GM18868 (cell line): ENCODE results near the gene PSME1.

Source experiments
- ATAC-seq: cut with Tn5 transposase; IDR thresholded peaks from one replicate; pipeline ENCODE4 v1.9.1; 2021; ENCODE audit warnings: mild to moderate bottlenecking, moderate library complexity; ENCODE audit not compliant: unreplicated experiment

The PSME1 gene

DNA sequence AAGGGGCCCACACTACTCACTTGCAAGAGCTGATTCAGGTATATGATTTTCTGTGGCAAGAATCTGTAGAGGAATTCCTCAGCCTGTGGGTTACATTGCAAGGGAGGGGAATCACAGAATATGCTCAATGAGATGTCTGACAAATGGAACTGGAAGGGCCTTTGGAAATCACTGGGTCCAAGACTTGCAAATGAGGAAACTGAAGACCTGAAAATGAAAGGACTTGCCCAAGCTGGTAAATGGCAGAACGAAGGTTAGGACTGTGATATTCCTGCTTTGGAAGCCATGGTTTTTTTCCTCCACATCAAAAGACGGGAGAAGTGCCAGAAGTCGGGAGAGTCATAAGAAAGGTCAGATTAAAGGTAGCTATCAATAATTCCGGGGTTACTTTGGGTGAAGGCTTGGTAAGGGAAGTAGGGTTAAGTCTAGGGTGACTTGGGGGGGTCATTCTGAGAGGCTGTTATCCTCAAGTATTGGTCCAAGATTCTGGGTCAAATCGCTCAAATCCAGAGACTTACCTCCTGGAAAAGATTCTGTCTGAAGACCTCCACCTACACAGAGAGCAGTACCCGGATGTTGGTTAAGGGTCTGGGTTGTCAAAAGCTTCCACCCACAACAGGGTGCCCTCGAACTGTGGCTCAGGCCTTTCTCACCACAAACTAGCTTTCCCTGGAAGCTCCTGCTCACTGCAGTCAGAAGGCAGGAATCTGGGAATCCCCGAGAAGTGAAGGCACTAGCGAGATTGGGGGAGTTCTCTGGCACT is 9.9 kb downstream of the PSME1 start:
- ATAC-seq: no peak

DNA sequence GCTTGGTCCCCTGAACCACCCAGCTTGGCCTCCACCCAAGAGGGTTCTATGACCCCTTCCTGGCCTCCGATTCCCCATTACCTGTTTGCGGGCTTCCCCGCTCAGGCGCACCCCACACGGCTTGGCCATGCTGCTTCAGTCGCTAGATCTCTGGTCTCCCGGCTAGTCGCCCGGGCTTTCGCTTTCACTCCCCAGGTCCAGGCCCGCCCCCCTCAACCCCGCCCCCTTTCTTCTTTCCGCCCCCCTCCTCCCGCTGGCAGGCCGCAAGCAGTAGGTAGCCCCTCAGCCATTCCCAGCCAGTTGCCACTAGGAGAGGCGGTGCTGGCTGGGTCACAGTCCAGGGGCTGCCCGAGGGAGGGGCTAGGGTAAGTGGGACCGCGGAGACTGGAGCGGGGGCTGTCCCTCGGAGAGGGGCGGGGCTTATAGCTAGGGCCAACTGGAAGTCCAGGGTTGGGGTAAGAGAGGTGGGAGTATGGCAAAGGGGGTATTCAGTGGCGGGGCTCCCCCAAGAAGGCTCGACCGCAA is 10.5 kb downstream of the PSME1 start, which contains the start of gene PSME2:
TSS of gene PSME2 (minus strand) at position 158 of the 525 bp plus-strand sequence. CDS start at position 129, 29 bp downstream.
- ATAC-seq: peak; percentile 63

DNA sequence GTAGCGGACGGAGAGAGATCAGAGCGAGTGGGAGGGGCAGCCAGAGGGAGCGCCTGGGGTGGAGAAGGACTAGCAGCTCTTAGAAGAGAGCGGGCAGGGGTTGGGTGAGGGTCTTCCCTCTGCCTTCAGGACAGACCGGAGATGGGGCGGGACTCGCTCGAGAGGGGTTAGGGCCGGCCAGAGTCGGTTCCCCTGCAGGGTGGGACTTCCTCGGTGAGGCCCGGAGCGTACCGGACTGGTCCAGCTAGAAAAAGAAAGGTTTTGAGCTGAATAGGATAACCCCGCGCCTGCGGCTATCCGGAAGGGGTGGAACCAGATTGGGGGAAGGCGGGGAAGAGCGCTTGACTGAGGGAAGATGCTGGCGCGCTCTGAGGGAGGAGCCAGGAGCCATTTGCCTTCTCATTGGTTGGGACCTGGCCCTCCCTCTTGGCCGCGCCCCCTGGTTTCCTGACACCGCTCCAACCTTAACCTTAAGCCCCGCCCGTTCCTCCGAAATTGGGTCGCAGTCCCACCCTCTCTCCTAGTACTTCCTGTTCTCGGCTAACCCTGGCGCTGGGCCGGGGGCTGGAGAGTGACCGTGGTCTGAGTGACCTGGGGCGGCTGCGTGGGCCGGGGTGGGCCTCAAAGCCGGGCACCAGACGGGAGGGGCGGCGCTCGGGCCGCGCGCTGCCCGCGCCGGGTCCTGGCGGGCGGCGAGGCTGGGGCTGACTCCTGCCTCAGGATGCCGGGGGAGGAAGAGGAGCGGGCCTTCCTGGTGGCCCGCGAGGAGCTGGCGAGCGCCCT is 11.2 kb downstream of the PSME1 start, which contains the start of gene RNF31:
TSS of gene RNF31 (plus strand) at position 521 of the 783 bp plus-strand sequence. CDS start at position 722, 201 bp downstream.
- peak; percentile 83 for ATAC-seq

DNA sequence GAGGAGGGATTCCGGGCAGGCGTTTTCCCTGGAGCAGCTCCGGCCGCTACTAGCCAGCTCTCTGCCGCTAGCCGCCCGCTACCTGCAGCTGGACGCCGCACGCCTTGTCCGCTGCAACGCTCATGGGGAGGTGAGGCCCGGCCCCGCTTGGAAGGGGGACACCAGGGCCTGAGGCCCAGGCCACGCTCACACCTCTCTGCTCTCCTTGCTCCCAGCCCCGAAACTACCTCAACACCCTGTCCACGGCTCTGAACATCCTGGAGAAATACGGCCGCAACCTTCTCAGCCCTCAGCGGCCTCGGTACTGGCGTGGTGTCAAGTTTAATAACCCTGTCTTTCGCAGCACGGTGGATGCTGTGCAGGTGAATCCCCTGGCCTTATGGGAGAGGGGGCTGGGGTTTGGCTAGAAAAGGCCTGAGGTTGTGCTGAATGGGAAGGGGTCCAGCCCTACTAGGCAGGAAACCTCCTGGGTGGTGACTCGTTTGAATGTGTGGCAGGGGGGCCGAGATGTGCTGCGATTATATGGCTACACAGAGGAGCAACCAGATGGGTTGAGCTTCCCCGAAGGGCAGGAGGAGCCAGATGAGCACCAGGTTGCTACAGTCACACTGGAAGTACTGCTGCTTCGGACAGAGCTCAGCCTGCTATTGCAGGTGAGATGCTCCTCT is 11.9 kb downstream of the PSME1 start:
- ATAC-seq: no peak

DNA sequence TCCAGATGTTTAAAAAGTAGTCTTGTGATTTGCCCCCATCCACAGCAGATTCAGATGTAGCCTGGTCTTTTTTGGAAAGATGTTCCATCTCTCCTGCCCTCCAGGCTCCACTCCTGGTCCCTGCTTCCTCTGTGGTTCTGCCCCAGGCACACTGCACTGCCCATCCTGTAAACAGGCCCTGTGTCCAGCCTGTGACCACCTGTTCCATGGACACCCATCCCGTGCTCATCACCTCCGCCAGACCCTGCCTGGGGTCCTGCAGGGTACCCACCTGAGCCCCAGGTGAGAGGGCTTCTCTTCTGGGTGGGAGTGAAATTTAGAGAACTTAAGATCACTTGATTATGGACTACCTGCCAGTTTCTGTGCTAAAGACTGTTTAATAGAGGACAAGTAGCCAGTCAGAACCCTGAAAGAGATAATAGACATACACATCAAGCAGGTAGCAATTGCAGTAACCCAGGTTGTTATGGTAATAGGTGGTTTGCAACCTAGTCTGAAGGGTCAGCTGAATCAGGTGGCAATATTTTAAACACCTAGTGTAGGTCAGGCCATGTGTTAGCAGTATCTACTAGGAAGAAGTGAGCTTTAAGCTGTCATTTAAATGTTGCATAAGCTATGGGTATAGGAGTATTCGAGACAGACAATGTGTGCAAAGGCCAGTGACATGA is 13.4 kb downstream of the PSME1 start:
- no peak for ATAC-seq

DNA sequence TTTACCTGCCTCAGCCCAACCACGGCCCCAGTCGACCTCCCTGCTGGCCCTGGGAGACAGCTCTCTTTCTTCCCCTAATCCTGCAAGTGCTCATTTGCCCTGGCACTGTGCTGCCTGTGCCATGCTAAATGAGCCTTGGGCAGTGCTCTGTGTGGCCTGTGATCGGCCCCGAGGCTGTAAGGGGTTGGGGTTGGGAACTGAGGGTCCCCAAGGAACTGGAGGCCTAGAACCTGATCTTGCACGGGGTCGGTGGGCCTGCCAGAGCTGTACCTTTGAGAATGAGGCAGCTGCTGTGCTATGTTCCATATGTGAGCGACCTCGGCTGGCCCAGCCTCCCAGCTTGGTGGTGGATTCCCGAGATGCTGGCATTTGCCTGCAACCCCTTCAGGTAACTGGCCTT is 14.1 kb downstream of the PSME1 start:
- ATAC-seq: no peak

DNA sequence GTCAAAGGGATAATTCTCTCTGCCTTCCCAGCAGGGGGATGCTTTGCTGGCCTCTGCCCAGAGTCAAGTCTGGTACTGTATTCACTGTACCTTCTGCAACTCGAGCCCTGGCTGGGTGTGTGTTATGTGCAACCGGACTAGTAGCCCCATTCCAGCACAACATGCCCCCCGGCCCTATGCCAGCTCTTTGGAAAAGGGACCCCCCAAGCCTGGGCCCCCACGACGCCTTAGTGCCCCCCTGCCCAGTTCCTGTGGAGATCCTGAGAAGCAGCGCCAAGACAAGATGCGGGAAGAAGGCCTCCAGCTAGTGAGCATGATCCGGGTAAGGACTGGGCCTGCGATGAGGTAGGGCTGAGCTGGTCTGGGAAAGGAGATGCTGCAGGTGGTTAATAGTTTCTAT is 14.6 kb downstream of the PSME1 start:
- ATAC-seq: no peak

DNA sequence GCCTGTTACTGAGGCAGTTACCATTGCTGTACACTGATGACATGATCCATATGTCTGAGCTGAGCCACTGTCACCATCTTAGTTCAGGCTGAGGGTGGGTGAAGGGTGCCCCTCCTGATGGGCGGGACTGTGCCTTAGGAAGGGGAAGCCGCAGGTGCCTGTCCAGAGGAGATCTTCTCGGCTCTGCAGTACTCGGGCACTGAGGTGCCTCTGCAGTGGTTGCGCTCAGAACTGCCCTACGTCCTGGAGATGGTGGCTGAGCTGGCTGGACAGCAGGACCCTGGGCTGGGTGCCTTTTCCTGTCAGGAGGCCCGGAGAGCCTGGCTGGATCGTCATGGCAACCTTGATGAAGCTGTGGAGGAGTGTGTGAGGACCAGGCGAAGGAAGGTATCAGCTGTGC is 15.0 kb downstream of the PSME1 start:
- ATAC-seq: no peak

DNA sequence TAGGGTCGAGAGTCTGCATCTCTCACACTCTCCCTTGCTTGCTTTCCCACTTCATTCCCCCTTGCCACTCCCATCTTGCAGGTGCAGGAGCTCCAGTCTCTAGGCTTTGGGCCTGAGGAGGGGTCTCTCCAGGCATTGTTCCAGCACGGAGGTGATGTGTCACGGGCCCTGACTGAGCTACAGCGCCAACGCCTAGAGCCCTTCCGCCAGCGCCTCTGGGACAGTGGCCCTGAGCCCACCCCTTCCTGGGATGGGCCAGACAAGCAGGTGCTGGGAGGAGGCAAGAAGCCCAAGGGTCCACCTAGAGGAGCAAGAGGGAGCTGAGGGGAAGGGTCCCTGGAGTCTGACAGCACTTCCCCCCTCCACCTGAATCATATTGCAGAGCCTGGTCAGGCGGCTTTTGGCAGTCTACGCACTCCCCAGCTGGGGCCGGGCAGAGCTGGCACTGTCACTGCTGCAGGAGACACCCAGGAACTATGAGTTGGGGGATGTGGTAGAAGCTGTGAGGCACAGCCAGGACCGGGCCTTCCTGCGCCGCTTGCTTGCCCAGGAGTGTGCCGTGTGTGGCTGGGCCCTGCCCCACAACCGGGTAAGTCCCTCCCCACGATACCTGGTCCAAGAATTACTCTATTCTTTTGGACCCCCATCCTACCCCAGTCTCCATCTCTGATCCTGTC is 15.5 kb downstream of the PSME1 start:
- no peak for ATAC-seq

DNA sequence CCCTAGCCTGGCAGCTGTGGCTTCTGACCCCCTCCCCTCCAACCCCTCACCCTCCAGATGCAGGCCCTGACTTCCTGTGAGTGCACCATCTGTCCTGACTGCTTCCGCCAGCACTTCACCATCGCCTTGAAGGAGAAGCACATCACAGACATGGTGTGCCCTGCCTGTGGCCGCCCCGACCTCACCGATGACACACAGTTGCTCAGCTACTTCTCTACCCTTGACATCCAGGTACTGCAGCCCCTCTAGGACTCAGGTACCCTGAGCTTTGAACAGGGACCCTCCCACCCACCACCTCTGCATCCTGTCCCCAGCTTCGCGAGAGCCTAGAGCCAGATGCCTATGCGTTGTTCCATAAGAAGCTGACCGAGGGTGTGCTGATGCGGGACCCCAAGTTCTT is 19.1 kb downstream of the PSME1 start:
- no peak for ATAC-seq

DNA sequence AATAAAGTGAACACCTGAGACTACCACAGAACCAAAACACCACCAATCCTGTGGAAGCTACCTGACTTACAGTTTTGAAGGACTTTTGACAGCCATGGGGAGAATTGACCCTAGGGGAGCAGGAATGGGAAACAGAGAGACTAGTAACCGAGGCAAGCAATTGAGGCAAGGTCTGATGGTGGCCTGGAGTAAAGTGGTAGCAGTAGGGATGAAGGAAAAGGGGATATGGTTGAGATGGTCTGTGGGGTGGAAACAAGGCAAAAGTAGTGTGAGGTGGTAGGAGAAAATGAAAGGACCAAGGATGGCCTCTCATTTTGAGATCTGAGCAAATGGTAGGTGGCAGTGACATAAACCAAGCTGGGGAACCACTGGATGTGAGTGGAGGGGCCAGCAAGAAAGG is 20.8 kb downstream of the PSME1 start:
- ATAC-seq: no peak

DNA sequence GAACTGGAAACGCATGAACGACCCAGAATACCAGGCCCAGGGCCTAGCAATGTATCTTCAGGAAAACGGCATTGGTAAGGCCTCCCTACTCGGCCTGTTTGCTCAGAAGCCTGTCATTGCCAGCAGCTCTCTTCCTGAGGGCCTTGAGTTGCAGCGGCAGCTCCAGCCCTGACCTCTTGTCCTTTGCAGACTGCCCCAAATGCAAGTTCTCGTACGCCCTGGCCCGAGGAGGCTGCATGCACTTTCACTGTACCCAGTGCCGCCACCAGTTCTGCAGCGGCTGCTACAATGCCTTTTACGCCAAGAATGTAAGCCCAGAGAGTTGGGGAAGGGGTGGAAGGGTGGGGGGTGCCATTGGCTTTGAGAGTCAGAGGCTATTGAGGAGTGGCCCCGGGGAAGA is 21.3 kb downstream of the PSME1 start:
- ATAC-seq: no peak

DNA sequence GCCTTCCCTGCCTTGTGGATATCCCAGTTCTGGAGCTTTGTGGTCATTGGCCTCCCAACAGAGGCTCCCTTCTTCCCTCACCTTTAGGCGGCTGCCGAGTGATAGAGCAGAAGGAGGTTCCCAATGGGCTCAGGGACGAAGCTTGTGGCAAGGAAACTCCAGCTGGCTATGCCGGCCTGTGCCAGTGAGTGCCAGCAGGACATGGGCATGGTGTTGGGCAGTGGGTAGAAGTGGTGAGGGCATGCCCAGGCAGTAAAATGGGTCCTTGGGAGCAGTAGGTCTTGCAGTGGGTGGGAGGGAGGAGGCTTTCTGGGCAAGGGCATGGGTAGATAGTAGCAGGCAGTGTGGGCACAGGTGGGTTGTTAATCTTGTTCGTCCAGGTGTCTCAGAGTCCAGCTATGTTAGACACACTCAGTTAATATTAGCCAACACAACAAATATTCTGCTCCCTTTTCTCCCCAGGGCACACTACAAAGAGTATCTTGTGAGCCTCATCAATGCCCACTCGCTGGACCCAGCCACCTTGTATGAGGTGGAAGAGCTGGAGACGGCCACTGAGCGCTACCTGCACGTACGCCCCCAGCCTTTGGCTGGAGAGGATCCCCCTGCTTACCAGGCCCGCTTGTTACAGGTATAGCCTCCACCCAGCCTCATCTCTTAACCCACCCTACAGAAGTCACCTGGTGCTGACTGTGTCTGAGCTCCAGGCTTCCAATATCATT is 23.9 kb downstream of the PSME1 start:
- no peak for ATAC-seq

DNA sequence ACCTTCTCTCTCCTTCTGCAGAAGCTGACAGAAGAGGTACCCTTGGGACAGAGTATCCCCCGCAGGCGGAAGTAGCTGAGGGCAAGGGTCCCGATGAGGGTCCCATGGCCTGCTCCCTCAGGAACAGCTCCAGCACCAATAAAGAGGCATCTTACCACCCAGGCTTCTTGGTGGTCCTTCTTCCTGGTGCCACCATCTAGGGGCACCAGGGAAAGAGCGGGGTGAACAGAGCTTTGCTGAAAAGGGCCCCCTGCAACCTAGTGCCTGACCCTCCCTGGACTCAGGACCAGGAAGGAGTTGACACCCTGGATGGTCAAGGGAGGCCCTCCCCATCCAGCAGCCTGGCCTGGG is 24.5 kb downstream of the PSME1 start:
- no peak for ATAC-seq

DNA sequence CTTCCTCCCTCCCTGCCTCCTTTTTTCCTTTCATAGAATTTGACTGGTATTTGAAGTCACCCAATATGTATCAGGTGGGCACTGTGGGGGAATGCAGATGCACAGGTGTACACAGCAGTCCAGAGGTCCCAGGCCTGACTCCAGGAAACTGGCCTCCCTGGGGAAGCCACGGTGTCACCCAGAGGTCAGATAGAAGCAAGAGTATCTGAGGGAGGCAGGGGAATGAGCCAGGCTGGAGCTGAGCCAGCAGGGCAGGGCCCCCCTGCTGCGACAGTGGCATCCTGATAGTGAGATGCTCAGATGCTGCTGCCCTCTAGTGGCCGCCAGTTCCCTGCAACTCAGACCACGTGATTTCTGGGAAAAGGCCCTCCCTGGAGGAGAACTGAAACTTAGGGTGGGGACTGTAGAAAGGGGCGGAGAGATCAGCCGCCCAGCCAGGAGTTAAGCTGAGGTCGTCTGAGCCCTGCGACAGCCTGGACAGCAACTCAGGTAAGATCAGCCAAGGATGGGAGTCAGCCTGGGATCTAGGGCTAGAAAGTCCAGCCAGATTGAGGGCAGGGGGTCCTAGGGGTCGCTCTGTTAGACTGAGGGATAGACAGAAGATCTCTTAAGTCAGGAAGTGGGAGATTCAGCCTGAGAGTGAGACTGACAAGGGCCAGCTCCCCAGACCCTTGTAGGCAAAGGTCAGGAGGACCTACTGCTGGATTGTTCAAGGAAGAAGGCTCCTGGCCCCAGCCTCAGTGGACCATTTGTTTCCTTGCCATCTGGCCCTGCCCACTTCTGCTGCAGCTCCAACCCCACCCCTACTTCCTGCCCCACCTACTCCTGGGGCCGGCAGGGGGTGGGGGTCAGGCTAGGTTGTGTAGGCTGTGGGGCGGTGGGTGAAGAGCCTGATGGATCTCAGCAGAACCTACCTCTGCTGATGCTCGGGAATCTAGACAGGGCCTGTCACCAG is 25.1 kb downstream of the PSME1 start, which contains the start of gene IRF9:
TSS of gene IRF9 (plus strand) at position 416 of the 955 bp plus-strand sequence. CDS start 880 bp downstream, outside the sequence.
- peak; percentile 72 for ATAC-seq

DNA sequence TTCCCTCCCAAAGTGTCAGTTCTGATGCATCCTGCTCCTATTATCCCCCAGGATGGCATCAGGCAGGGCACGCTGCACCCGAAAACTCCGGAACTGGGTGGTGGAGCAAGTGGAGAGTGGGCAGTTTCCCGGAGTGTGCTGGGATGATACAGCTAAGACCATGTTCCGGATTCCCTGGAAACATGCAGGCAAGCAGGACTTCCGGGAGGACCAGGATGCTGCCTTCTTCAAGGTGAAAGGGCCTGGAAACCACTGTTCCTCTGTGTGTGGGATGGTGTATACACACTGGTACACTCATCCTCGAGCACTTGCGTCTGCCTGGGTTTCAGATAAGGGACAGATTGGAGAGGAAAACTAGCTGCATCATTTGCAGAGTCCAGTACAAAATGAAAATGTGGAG is 26.1 kb downstream of the PSME1 start:
- no peak for ATAC-seq

DNA sequence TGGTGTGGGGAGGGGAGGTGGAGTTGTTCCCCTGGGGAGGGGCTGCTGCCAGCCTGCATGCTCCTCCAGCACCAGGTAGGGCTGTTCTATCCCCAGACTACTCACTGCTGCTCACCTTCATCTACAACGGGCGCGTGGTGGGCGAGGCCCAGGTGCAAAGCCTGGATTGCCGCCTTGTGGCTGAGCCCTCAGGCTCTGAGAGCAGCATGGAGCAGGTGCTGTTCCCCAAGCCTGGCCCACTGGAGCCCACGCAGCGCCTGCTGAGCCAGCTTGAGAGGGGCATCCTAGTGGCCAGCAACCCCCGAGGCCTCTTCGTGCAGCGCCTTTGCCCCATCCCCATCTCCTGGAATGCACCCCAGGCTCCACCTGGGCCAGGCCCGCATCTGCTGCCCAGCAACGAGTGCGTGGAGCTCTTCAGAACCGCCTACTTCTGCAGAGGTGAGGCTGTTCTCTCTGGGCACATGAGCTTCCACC is 28.6 kb downstream of the PSME1 start:
- ATAC-seq: no peak

DNA sequence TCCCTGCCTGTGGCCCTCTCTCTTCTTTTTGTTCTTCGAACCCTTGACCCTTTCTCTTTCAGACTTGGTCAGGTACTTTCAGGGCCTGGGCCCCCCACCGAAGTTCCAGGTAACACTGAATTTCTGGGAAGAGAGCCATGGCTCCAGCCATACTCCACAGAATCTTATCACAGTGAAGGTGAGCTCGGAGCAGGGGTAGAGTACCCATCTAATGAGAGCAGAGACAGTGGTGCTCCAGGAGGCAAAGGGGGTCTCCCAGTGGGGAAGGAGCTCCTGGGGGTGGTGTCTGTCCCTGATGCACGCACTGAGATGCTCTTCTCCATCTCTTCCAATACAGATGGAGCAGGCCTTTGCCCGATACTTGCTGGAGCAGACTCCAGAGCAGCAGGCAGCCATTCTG is 29.8 kb downstream of the PSME1 start:
- ATAC-seq: no peak
